Left lobe of liver (tissue), 2 donors: ENCODE data around the gene CENPM. TPM values are rescaled to one million over a fixed set of nuclear protein-coding genes. Genes with fewer than 3 reads are reported as not detected.
A peak's percentile ranks its signal among the peaks of the same experiment; 100 is the strongest.

ENCODE experiments used
- ATAC-seq: fragments of 200-7000 bp; cut with Tn5 transposase; one replicate; pipeline ENCODE4 v1.9.1; 2020; ENCODE audit warnings: mild to moderate bottlenecking, moderate library complexity
- DNase-seq: peaks from one replicate; pipeline ENCODE4 v3.0.0-alpha.2; 2020; ENCODE audit warnings: low spot score
- total RNA-seq: library from RNA; stranded (reverse); gene quantifications from one replicate; pipeline ENCODE4 v1.2.1, GENCODE V29; 2021
- donor health status: DM: no; HTN: no; CAD: no; lungs with moderate emphysema.
- donor health status: DM: no; HTN: yes; CAD: no.

The CENPM gene
- total RNA-seq, 1 donor from 2014 or later = not detected

- DNase-seq = no peak
- ATAC-seq = peak; percentile 80
These were observed 31.7 kb downstream of the CENPM start, which contains the start of gene SHISA8 for GRCh38 chr22:41915035-41915785. SHISA8 (minus strand) TSS chr22:41915074; CDS start chr22:41914667, 407 bp downstream.

- no peak for DNase-seq
- ATAC-seq = peak; percentile 19
These were observed 32.3 kb downstream of the CENPM start for GRCh38 chr22:41914611-41915034.

- no peak for ATAC-seq
- no peak for DNase-seq
These were observed 33.0 kb downstream of the CENPM start for GRCh38 chr22:41913842-41914534.

- ATAC-seq = no peak
These were observed 33.8 kb downstream of the CENPM start for GRCh38 chr22:41913040-41913719.

GRCh38 chr22:41912338-41913039 lies 34.5 kb downstream of the CENPM start:
- ATAC-seq = no peak

More at GRCh38 chr22:41913040-41913719, 33.8 kb downstream of the CENPM start:
- no peak for DNase-seq

GRCh38 chr22:41911001-41911611 lies 35.8 kb downstream of the CENPM start:
- DNase-seq (no peak), ATAC-seq (no peak)

More at GRCh38 chr22:41912338-41913039, 34.5 kb downstream of the CENPM start:
- DNase-seq = no peak

- ATAC-seq (peak; percentile 43), DNase-seq (no peak)
These were observed 36.6 kb downstream of the CENPM start for GRCh38 chr22:41910050-41911000.

GRCh38 chr22:41909310-41910049 lies 37.5 kb downstream of the CENPM start:
- DNase-seq (no peak), ATAC-seq (peak; percentile 19)

- DNase-seq (peak; percentile 60), ATAC-seq (peak; percentile 40)
These were observed 38.3 kb downstream of the CENPM start for GRCh38 chr22:41908411-41909309.

- ATAC-seq (no peak), DNase-seq (no peak)
These were observed 39.2 kb downstream of the CENPM start for GRCh38 chr22:41907436-41908401.

GRCh38 chr22:41906822-41907221 lies 40.1 kb downstream of the CENPM start:
- ATAC-seq (no peak), DNase-seq (no peak)

- no peak for ATAC-seq
- no peak for DNase-seq
These were observed 41.3 kb downstream of the CENPM start for GRCh38 chr22:41905411-41906202.

GRCh38 chr22:41904450-41905410 lies 42.2 kb downstream of the CENPM start:
- ATAC-seq (no peak), DNase-seq (no peak)

- ATAC-seq = peak; percentile 94
- DNase-seq = peak; percentile 99
These were observed 44.0 kb downstream of the CENPM start for GRCh38 chr22:41902932-41903421.
